ENCODE results near the gene KRTAP10-9. TPM values are rescaled to one million over a fixed set of nuclear protein-coding genes. Genes with fewer than 3 reads are reported as not detected.

Gene KRTAP10-9
- polyA plus RNA-seq, 1 of the 3 experiments (the other 2 are of a cell fraction) = not detected

GRCh38 chr21:44650973-44651675, 24.2 kb downstream of the KRTAP10-9 start (continued):
- no peak for TF ChIP-seq FOSL2 (IDR thresholded peaks at IDR 0.05; ENCODE audit: borderline replicate concordance, low read depth)
- TF ChIP-seq SIN3A (IDR thresholded peaks at IDR 0.05; ENCODE audit: borderline replicate concordance, low read depth, low read length) = no peak
- TF ChIP-seq MEF2A (IDR thresholded peaks at IDR 0.05; ENCODE audit: borderline replicate concordance, low read depth) = no peak
- no peak for TF ChIP-seq RXRA (IDR thresholded peaks at IDR 0.05; ENCODE audit: borderline replicate concordance, low read depth)
- no peak for TF ChIP-seq FOXM1 (IDR thresholded peaks at IDR 0.05; ENCODE audit: low read depth)
- TF ChIP-seq NRF1 (IDR thresholded peaks at IDR 0.05; ENCODE audit: low read depth, low read length) = no peak

DNA sequence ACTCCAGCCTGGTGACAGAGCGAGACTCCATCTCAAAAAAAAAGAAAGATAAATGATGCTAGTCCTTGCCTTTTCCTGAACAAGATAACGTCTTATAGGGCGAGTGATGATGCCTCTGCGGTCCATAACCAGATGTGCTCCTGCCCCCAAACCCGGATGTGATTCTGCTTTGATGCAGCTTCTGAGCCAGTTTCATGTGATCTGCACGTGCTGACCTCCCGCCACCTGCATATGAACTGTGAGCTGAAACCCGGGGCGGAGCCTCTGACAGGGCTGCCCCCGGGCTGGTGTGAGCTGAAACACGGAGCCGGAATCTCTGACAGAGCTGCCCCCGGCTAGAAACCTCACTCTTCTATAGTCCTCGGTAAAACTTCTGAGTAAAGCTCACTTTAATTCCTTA, 26.2 kb downstream of the KRTAP10-9 start:
- DNase-seq = no peak
- Histone ChIP-seq H3F3A (replicated peaks; ENCODE audit: insufficient read depth) (no peaks in the 10 kb centered on the region), H3K4me3 (ENCODE audit: low read depth in 2 of 2, low read length in 1 of 2) (no peak overlapping the region), H3K27me3 (ENCODE audit: insufficient read depth) (peaks cover 46% of the 10 kb centered on the region), H3K9me2 (no peaks in the 10 kb centered on the region), H3K27ac (ENCODE audit: low read depth in 2 of 2, low read length in 1 of 2) (no peak overlapping the region), H3K4me2 (no peak overlapping the region), H2AFZ (ENCODE audit: low read depth) (no peak overlapping the region), H4K20me1 (ENCODE audit: insufficient read depth) (no peaks in the 10 kb centered on the region), H3K36me3 (replicated peaks in 1 of 2; ENCODE audit: control insufficient read depth in 1 of 2, insufficient read depth in 2 of 2, low read length in 1 of 2) (no peaks in the 10 kb centered on the region), H3K9me3 (no peaks in the 10 kb centered on the region), H3K79me2 (ENCODE audit: insufficient read depth) (no peaks in the 10 kb centered on the region), H3K4me1 (ENCODE audit: control insufficient read depth in 1 of 2, insufficient read depth in 2 of 2, low read depth in 1 of 2, low read length in 1 of 2) (no peaks in the 10 kb centered on the region), H3K9ac (no peak overlapping the region)
- POLR2A ChIA-PET = no interaction called here
- WGBS (ENCODE audit: low lambda C conversion rate) = 8% methylated on average over 8 of the region's 14 CpGs
- CTCF ChIA-PET = interaction anchor here (0.9 kb wide), 1 partner anchor 24 kb away, joined by 3 read pairs; no protein-coding TSS in a partner anchor
- TF ChIP-seq YY1 (IDR thresholded peaks at IDR 0.05; ENCODE audit: low read depth) (no peak), SIN3A (IDR thresholded peaks at IDR 0.05; ENCODE audit: borderline replicate concordance, low read depth, low read length) (no peak), TCF12 (IDR thresholded peaks at IDR 0.05) (no peak)

DNA sequence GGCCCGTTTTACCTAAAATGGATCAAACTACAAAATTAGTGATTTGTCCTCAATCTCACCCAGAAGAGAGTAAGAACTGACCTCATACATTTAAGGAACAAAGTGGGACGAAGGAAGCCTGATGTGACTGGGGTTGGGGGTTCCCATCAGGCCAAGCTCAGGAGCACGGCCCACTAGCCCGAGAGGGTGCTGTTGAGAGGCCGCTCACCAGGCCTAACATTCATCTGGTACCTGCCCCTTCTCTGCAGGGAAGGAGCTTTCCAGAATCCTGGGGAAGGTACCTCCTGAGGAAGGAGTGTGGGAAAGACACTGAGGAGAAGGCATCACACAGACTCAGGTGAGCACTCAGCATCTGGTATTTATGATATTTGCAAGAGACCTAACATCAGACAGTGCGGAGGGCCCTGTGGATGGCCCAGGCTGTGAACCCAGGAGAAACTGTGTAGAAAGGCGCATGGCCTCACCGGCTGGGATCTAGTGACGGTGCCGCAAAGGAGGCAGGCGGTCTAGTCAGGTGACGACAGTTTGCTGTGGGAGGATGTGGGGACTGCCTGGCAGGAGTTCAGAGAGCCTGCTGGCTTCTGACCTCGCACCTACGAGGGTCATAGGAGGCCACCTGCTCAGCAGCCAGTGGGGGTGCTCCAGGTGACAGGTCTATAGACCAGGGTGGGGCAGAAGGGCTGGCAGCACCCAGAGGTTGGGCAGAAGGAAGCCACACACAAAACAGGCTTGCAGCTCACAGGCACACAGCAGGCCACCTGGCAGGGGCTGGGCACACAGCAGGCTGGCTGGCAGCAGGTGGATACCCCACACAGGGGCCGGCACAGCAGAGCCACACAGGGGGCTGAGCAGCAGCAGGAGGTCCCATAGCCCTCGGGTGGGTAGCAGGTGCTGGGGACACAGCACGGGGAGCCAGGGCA, 27.0 kb downstream of the KRTAP10-9 start:
- POLR2A ChIA-PET = interaction anchor here (1.1 kb wide), 1 partner anchor 32 kb away, joined by 3 read pairs; no protein-coding TSS in a partner anchor
- no peak overlapping the region for H3K27ac ChIP-seq (ENCODE audit: low read depth in 2 of 2, low read length in 1 of 2)
- no peak for DNase-seq
- CTCF ChIA-PET = interaction anchor here (0.6 to 0.9 kb wide), 2 partner anchors 23 to 122 kb away, joined by 3 read pairs; no protein-coding TSS in a partner anchor
- H4K20me1 ChIP-seq (ENCODE audit: insufficient read depth) = no peaks in the 10 kb centered on the region
- no peaks in the 10 kb centered on the region for H3F3A ChIP-seq (replicated peaks; ENCODE audit: insufficient read depth)
- H3K4me1 ChIP-seq (ENCODE audit: control insufficient read depth in 1 of 2, insufficient read depth in 2 of 2, low read depth in 1 of 2, low read length in 1 of 2) = no peaks in the 10 kb centered on the region
- WGBS (ENCODE audit: low lambda C conversion rate) = 29% methylated on average over 10 of the region's 17 CpGs
- no peaks in the 10 kb centered on the region for H3K36me3 ChIP-seq (replicated peaks in 1 of 2; ENCODE audit: control insufficient read depth in 1 of 2, insufficient read depth in 2 of 2, low read length in 1 of 2)
- no peaks in the 10 kb centered on the region for H3K79me2 ChIP-seq (ENCODE audit: insufficient read depth)
- no peaks in the 10 kb centered on the region for H3K9me3 ChIP-seq
- H3K9me2 ChIP-seq = no peaks in the 10 kb centered on the region
- H3K9ac ChIP-seq = no peak overlapping the region
- no peak overlapping the region for H3K4me3 ChIP-seq (ENCODE audit: low read depth in 2 of 2, low read length in 1 of 2)
- no peak overlapping the region for H3K4me2 ChIP-seq
- peaks cover 40% of the 10 kb centered on the region for H3K27me3 ChIP-seq (ENCODE audit: insufficient read depth)
- TF ChIP-seq SMC3 (IDR thresholded peaks at IDR 0.05; ENCODE audit: low read depth, low read length) = no peak
- no peak for TF ChIP-seq ELF1 (IDR thresholded peaks at IDR 0.05)
- no peak for TF ChIP-seq TAF1 (IDR thresholded peaks at IDR 0.05; ENCODE audit: borderline replicate concordance, low read depth, low read length)
- TF ChIP-seq YY1 (IDR thresholded peaks at IDR 0.05; ENCODE audit: low read depth) = no peak
- TF ChIP-seq JUND (IDR thresholded peaks at IDR 0.05) = no peak
- no peak for TF ChIP-seq TEAD4 (IDR thresholded peaks at IDR 0.05; ENCODE audit: borderline replicate concordance, insufficient read depth)
- no peak for TF ChIP-seq GATA2 (CRISPR knock-in tag; IDR thresholded peaks at IDR 0.05)
- TF ChIP-seq CHD2 (IDR thresholded peaks at IDR 0.05; ENCODE audit: low read length, partially characterized antibody) = no peak
- no peak for TF ChIP-seq MXI1 (IDR thresholded peaks at IDR 0.05; ENCODE audit: low read depth, low read length)
- H2AFZ ChIP-seq (ENCODE audit: low read depth) = no peak overlapping the region
